IMR-90 (cell line): Measurements from ENCODE around the gene GBA2. TPM values are rescaled to one million over a fixed set of nuclear protein-coding genes. Genes with fewer than 3 reads are reported as not detected.

Experiments used
- ATAC-seq: fragments of 200-7000 bp; cut with Tn5 transposase; 2 replicates; pipeline ENCODE4 v1.9.1; 2020; ENCODE audit warnings: low read depth, mild to moderate bottlenecking, moderate library complexity
- BruUV-seq: library from RNA; stranded (reverse); fragments of 400-500 nt; replicated peaks from 2 replicates; lab custom pipeline; 2021; lab: Mats Ljungman, UMichigan
- CTCF ChIA-PET: fragments of 300-600 bp; formaldehyde crosslinking; extraction: SDS; loops from one replicate; lab custom pipeline; 2021; ENCODE audit warnings: antibody characterized with exemption; lab: Yijun Ruan, JAX
- POLR2A ChIA-PET: fragments of 300-600 bp; sonication (Branson Sonifier 250); formaldehyde crosslinking; loops from one replicate; lab custom pipeline; 2022; ENCODE audit warnings: antibody characterized with exemption; ENCODE audit not compliant: unreplicated experiment; lab: Charles Lee
- DNase-seq: peaks from one replicate; pipeline ENCODE4 v3.0.0; 2013
- H2AFZ ChIP-seq: replicated peaks from 2 replicates; pipeline ENCODE3; 2013; ENCODE audit warnings: low read length, mild to moderate bottlenecking; ENCODE audit not compliant: poor library complexity
- H2AK5ac ChIP-seq: 2 replicates; pipeline ENCODE4 v1.6.1; 2013; ENCODE audit warnings: low read depth, low read length, inconsistent platforms
- H2AK9ac ChIP-seq: replicated peaks from 2 replicates; pipeline ENCODE3; 2013; ENCODE audit warnings: mild to moderate bottlenecking, low read depth, low read length, moderate library complexity; ENCODE audit not compliant: poor library complexity
- H2BK120ac ChIP-seq: 2 replicates; pipeline ENCODE4 v1.6.1; 2013; ENCODE audit warnings: low read depth, low read length, inconsistent platforms
- H2BK15ac ChIP-seq: 3 replicates; pipeline ENCODE4 v1.6.1; 2013; ENCODE audit warnings: low read depth, low read length, inconsistent platforms
- H2BK20ac ChIP-seq: 2 replicates; pipeline ENCODE4 v1.6.1; 2013; ENCODE audit warnings: low read depth, mild to moderate bottlenecking, inconsistent platforms, low read length, moderate library complexity
- H2BK5ac ChIP-seq: 2 replicates; pipeline ENCODE4 v1.6.1; 2013; ENCODE audit warnings: mild to moderate bottlenecking, low read depth, low read length, inconsistent platforms; ENCODE audit not compliant: poor library complexity, severe bottlenecking
- H3K14ac ChIP-seq: replicated peaks from 2 replicates; pipeline ENCODE4 v1.6.1; 2013; ENCODE audit warnings: low read depth, low read length, inconsistent platforms
- H3K18ac ChIP-seq: 2 replicates; pipeline ENCODE4 v1.6.1; 2013; ENCODE audit warnings: low read depth, low read length, control low read depth
- H3K23ac ChIP-seq: 2 replicates; pipeline ENCODE4 v1.6.1; 2013; ENCODE audit warnings: low read depth, low read length, inconsistent platforms
- H3K27ac ChIP-seq: 2 replicates; pipeline ENCODE4 v1.5.1; 2013; ENCODE audit warnings: mild to moderate bottlenecking, control low read depth, low read length; ENCODE audit not compliant: insufficient read depth
- H3K27me3 ChIP-seq: 2 replicates; pipeline ENCODE4 v1.6.1; 2013; ENCODE audit warnings: low read length; ENCODE audit not compliant: control insufficient read depth, insufficient read depth
- H3K36me3 ChIP-seq: 2 replicates; pipeline ENCODE4 v1.6.1; 2013; ENCODE audit warnings: low read length, mixed read lengths; ENCODE audit not compliant: control insufficient read depth, insufficient read depth
- H3K4ac ChIP-seq: 2 replicates; pipeline ENCODE4 v1.6.1; 2013; ENCODE audit warnings: low read depth, low read length, inconsistent platforms
- H3K4me1 ChIP-seq: 2 replicates; pipeline ENCODE4 v1.6.1; 2013; ENCODE audit warnings: low read length, mixed read lengths; ENCODE audit not compliant: control insufficient read depth, insufficient read depth
- H3K4me2 ChIP-seq: 2 replicates; pipeline ENCODE4 v1.6.1; 2013; ENCODE audit warnings: low read depth, mild to moderate bottlenecking, control low read depth, low read length, moderate library complexity
- H3K4me3 ChIP-seq: 2 replicates; pipeline ENCODE4 v1.5.1; 2013; ENCODE audit warnings: low read depth, mild to moderate bottlenecking, control low read depth, low read length, moderate library complexity; ENCODE audit not compliant: insufficient read depth
- H3K56ac ChIP-seq: 2 replicates; pipeline ENCODE4 v1.6.1; 2013; ENCODE audit warnings: low read length, inconsistent platforms; ENCODE audit not compliant: insufficient read depth; ENCODE audit errors: extremely low read depth
- H3K79me1 ChIP-seq, 2 experiments: 2 replicates each; pipeline ENCODE4 v1.6.1; 2013; ENCODE audit warnings: low read length in 2 of 2, inconsistent platforms in 1 of 2, low read depth in 1 of 2
- H3K9ac ChIP-seq: 2 replicates; pipeline ENCODE4 v1.6.1; 2013; ENCODE audit warnings: low read depth, low read length, control low read depth
- H3K9me1 ChIP-seq: 2 replicates; pipeline ENCODE4 v1.6.1; 2013; ENCODE audit warnings: low read length, inconsistent platforms; ENCODE audit not compliant: insufficient read depth
- H3K9me3 ChIP-seq: 2 replicates; pipeline ENCODE4 v1.6.1; 2013; ENCODE audit warnings: low read length; ENCODE audit not compliant: control insufficient read depth, insufficient read depth
- H4K20me1 ChIP-seq: 2 replicates; pipeline ENCODE4 v1.6.1; 2013; ENCODE audit warnings: low read length, inconsistent platforms; ENCODE audit not compliant: insufficient read depth
- H4K5ac ChIP-seq: 2 replicates; pipeline ENCODE4 v1.6.1; 2013; ENCODE audit warnings: mild to moderate bottlenecking, low read depth, low read length, control low read depth
- H4K8ac ChIP-seq, 2 experiments: 2 replicates each; pipeline ENCODE4 v1.6.1; 2013; ENCODE audit warnings: low read depth in 2 of 2, low read length in 2 of 2, control low read depth in 1 of 2, inconsistent platforms in 1 of 2
- H4K91ac ChIP-seq: 2 replicates; pipeline ENCODE4 v1.6.1; 2013; ENCODE audit warnings: low read depth, low read length, inconsistent platforms; ENCODE audit not compliant: insufficient read depth
- BHLHE40 ChIP-seq: fragments of 150-350 bp; IDR thresholded peaks from 2 replicates; pipeline ENCODE4 v1.6.1; 2016; ENCODE audit warnings: mild to moderate bottlenecking, low read depth, low read length
- CEBPB ChIP-seq: IDR thresholded peaks from 2 replicates; pipeline ENCODE4 v1.6.1; 2012; ENCODE audit warnings: low read depth, low read length, improper control_type of control experiment
- CTCF ChIP-seq: conservative IDR thresholded peaks from 2 replicates; pipeline ENCODE4 v1.5.1; 2012; ENCODE audit warnings: mild to moderate bottlenecking, low read depth, low read length, improper control_type of control experiment
- FOS ChIP-seq: fragments of 150-350 bp; IDR thresholded peaks from 2 replicates; pipeline ENCODE4 v1.6.1; 2016; ENCODE audit warnings: low read depth, low read length
- MAFK ChIP-seq: IDR thresholded peaks from 2 replicates; pipeline ENCODE4 v1.6.1; 2012; ENCODE audit warnings: low read depth, low read length, improper control_type of control experiment
- MAZ ChIP-seq: IDR thresholded peaks from 2 replicates; pipeline ENCODE4 v1.6.1; 2012; ENCODE audit warnings: low read depth, mild to moderate bottlenecking, low read length, improper control_type of control experiment, moderate library complexity, borderline replicate concordance
- MXI1 ChIP-seq: IDR thresholded peaks from 2 replicates; pipeline ENCODE4 v1.6.1; 2012; ENCODE audit warnings: low read depth, mild to moderate bottlenecking, low read length, moderate library complexity, borderline replicate concordance
- NFE2L2 ChIP-seq: fragments of 150-350 bp; IDR thresholded peaks from 2 replicates; pipeline ENCODE4 v1.6.1; 2016; ENCODE audit warnings: low read depth, mild to moderate bottlenecking, low read length
- POLR2A ChIP-seq: IDR thresholded peaks from 2 replicates; pipeline ENCODE4 v1.6.1; 2012; ENCODE audit warnings: mild to moderate bottlenecking, low read depth, low read length
- RAD21 ChIP-seq: IDR thresholded peaks from 2 replicates; pipeline ENCODE4 v1.6.1; 2012; ENCODE audit warnings: low read length, improper control_type of control experiment
- RCOR1 ChIP-seq: IDR thresholded peaks from 2 replicates; pipeline ENCODE4 v1.6.1; 2012; ENCODE audit warnings: mild to moderate bottlenecking, low read length, improper control_type of control experiment; ENCODE audit not compliant: insufficient replicate concordance
- RFX5 ChIP-seq: IDR thresholded peaks from 2 replicates; pipeline ENCODE4 v1.8.0; 2012; ENCODE audit warnings: low read depth, mild to moderate bottlenecking, low read length, moderate library complexity
- SMC3 ChIP-seq: fragments of 150-350 bp; IDR thresholded peaks from 2 replicates; pipeline ENCODE4 v1.6.1; 2016; ENCODE audit warnings: low read depth, mild to moderate bottlenecking, antibody characterized with exemption, low read length, moderate library complexity
- USF2 ChIP-seq: fragments of 150-350 bp; IDR thresholded peaks from 2 replicates; pipeline ENCODE4 v1.6.1; 2017; ENCODE audit warnings: mild to moderate bottlenecking, antibody characterized with exemption, low read length, low read depth
- WGBS, 2 experiments: methylation state at CpG; one replicate each; pipeline versions ENCODE4 v1.1.5 to v1.1.7; 2013; ENCODE audit warnings: missing lambda C conversion rate in 2 of 2; ENCODE audit not compliant: insufficient read length in 1 of 2; ENCODE audit errors: extremely low coverage in 2 of 2; 5-methylcytosine and 5-hydroxymethylcytosine counted together
- dilution Hi-C: fragments of 300-500 bp; cut with HindIII; formaldehyde crosslinking; loops from one replicate; pipeline ENCODE4 v1.14.3; 2018; ENCODE audit warnings: low sequenced_read_pairs; ENCODE audit not compliant: unreplicated experiment
- in situ Hi-C: fragments of 300-500 bp; cut with MboI; formaldehyde crosslinking; loops from 3 replicates; pipeline ENCODE4 v1.14.3; 2019; ENCODE audit warnings: low sequenced_read_pairs, inconsistent platforms, mixed read lengths
- intact Hi-C: fragments of 100-400 bp; cut with micrococcal nuclease; formaldehyde crosslinking; loops from 2 replicates; pipeline ENCODE4 v1.10.0; 2022
- polyA plus RNA-seq, 3 experiments: library from polyadenylated mRNA; depleted of rRNA; stranded (reverse); fragments of >200 nt; gene quantifications; 2 replicates each; pipeline ENCODE4 v1.2.3, GENCODE V29; 2012; ENCODE audit warnings: low replicate concordance in 1 of 3
- total RNA-seq: library from RNA; depleted of rRNA; stranded (reverse); fragments of >200 nt; gene quantifications from 2 replicates; pipeline ENCODE4 v1.2.3, GENCODE V29; 2012
- TF ChIP-seq, protein P1 (sequence below): fragments of 150-350 bp; IDR thresholded peaks from 2 replicates; pipeline ENCODE4 v1.6.1; 2016; ENCODE audit warnings: low read depth, mild to moderate bottlenecking, low read length, moderate library complexity, borderline replicate concordance

GBA2 gene
- total and polyA plus RNA-seq, 2 of the 4 experiments (the other 2 are of a cell fraction), result 18.1 to 38.2 TPM

- no peak overlapping the region for H3K4me3 ChIP-seq
- peaks cover 55 to 77% of the 10 kb centered on the region in 2 experiments for H3K79me1 ChIP-seq
- no peaks in the 10 kb centered on the region for H3K4me1 ChIP-seq
- no peak overlapping the region for H3K56ac ChIP-seq
- no peak overlapping the region for H3K27ac ChIP-seq
- no peak overlapping the region for H4K8ac ChIP-seq
- H3K27me3 ChIP-seq, result no peaks in the 10 kb centered on the region
- H3K9me1 ChIP-seq, result peaks cover 7% of the 10 kb centered on the region
- dilution Hi-C loops, result no loop called here
- no peak overlapping the region for H2AFZ ChIP-seq
- TF ChIP-seq FOS, result no peak
- TF ChIP-seq USF2, result no peak
- TF ChIP-seq RAD21, result no peak
- TF ChIP-seq CEBPB, result no peak
- TF ChIP-seq MXI1, result no peak
- TF ChIP-seq, protein P1, sequence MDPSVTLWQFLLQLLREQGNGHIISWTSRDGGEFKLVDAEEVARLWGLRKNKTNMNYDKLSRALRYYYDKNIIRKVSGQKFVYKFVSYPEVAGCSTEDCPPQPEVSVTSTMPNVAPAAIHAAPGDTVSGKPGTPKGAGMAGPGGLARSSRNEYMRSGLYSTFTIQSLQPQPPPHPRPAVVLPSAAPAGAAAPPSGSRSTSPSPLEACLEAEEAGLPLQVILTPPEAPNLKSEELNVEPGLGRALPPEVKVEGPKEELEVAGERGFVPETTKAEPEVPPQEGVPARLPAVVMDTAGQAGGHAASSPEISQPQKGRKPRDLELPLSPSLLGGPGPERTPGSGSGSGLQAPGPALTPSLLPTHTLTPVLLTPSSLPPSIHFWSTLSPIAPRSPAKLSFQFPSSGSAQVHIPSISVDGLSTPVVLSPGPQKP, result no peak
- no peak for TF ChIP-seq RCOR1
- TF ChIP-seq NFE2L2, result no peak
- TF ChIP-seq CTCF, result no peak
- TF ChIP-seq MAFK, result no peak
- no peak for TF ChIP-seq SMC3
- no peak for TF ChIP-seq BHLHE40
- no peak for TF ChIP-seq RFX5
- TF ChIP-seq MAZ, result no peak
- TF ChIP-seq POLR2A, result no peak
- no peak overlapping the region for H2BK15ac ChIP-seq
- H4K91ac ChIP-seq, result no peak overlapping the region
- H4K20me1 ChIP-seq, result peaks cover 20% of the 10 kb centered on the region; the same call in 1 of the 2 replicates
- no peak overlapping the region for H3K23ac ChIP-seq
- no peak overlapping the region for H2BK120ac ChIP-seq
- WGBS, 2 experiments, result 96% methylated on average over 4 of the region's 7 CpGs; no CpG with 5 or more reads in 1 of the 2 experiments
- POLR2A ChIA-PET, result no interaction called here
- ATAC-seq (no peak), DNase-seq (no peak)
- no peak overlapping the region for H3K18ac ChIP-seq
- H2AK5ac ChIP-seq, result no peak overlapping the region
- H3K4me2 ChIP-seq, result no peak overlapping the region
- intact Hi-C loops, result no loop called here
- no TSS peak for BruUV-seq
- in situ Hi-C loops, result no loop called here
- H2BK20ac ChIP-seq, result no peak overlapping the region
- peaks cover 92% of the 10 kb centered on the region for H3K36me3 ChIP-seq
- no peak overlapping the region for H3K9ac ChIP-seq
- no peak overlapping the region for H3K4ac ChIP-seq
- no peak overlapping the region for H2BK5ac ChIP-seq
- no peak overlapping the region for H4K5ac ChIP-seq
- H3K14ac ChIP-seq, result no peak overlapping the region
- H3K9me3 ChIP-seq, result no peaks in the 10 kb centered on the region
- H2AK9ac ChIP-seq, result no peak overlapping the region
- CTCF ChIA-PET, result interaction anchor here (0.8 kb wide), 1 partner anchor 11 kb away, joined by 4 read pairs; no protein-coding TSS in a partner anchor
Measured at GRCh38 chr9:35702696-35703095, 46.3 kb downstream of the GBA2 start.
